D341Med (cell line): ENCODE measurements around the gene WNT3A.

Source experiments
- DNase-seq: peaks from one replicate; pipeline ENCODE4 v3.0.0; 2012; ENCODE audit warnings: low spot score

WNT3A gene

GRCh38 chr1:228048659-228049298, 42.0 kb downstream of the WNT3A start:
- DNase-seq: no peak

- DNase-seq: peak; percentile 12
These were observed 43.9 kb downstream of the WNT3A start for GRCh38 chr1:228050571-228051231.

- DNase-seq: no peak
These were observed 51.6 kb downstream of the WNT3A start for GRCh38 chr1:228058172-228058948.

- no peak for DNase-seq
These were observed 52.3 kb downstream of the WNT3A start for GRCh38 chr1:228058949-228059633.

GRCh38 chr1:228059634-228060457, 53.0 kb downstream of the WNT3A start:
- DNase-seq: no peak

GRCh38 chr1:228060458-228061190, 53.8 kb downstream of the WNT3A start:
- no peak for DNase-seq

GRCh38 chr1:228061411-228062084, 54.8 kb downstream of the WNT3A start:
- DNase-seq: no peak

GRCh38 chr1:228062085-228062791, 55.4 kb downstream of the WNT3A start:
- DNase-seq: no peak

- no peak for DNase-seq
These were observed 56.0 kb downstream of the WNT3A start for GRCh38 chr1:228062812-228063211.

GRCh38 chr1:228063251-228064191, 56.7 kb downstream of the WNT3A start:
- no peak for DNase-seq

GRCh38 chr1:228064296-228064695, 57.5 kb downstream of the WNT3A start:
- DNase-seq: no peak

GRCh38 chr1:228064741-228065542, 58.1 kb downstream of the WNT3A start:
- no peak for DNase-seq

- no peak for DNase-seq
These were observed 58.9 kb downstream of the WNT3A start for GRCh38 chr1:228065543-228066347.

GRCh38 chr1:228066416-228066815, 59.6 kb downstream of the WNT3A start:
- no peak for DNase-seq

- DNase-seq: no peak
These were observed 60.3 kb downstream of the WNT3A start for GRCh38 chr1:228066891-228067654.

GRCh38 chr1:228068359-228068758, 61.6 kb downstream of the WNT3A start:
- DNase-seq: no peak
